NT2/D1 (cell line): Measurements from ENCODE around the gene FHOD3.

Source experiments
- SUZ12 ChIP-seq: IDR thresholded peaks from 2 replicates; pipeline ENCODE4 v1.6.1; 2011; ENCODE audit not compliant: insufficient read length, insufficient read depth; ENCODE audit errors: extremely low read depth
- YY1 ChIP-seq: IDR thresholded peaks from 2 replicates; pipeline ENCODE4 v1.6.1; 2011; ENCODE audit not compliant: insufficient read length, insufficient read depth

- TF ChIP-seq YY1 (no peak), SUZ12 (no peak)
Measured at GRCh38 chr18:36643061-36643460, 345.5 kb downstream of the FHOD3 start.
